Measurements from ENCODE around the gene PDLIM5. TPM values are rescaled to one million over a fixed set of nuclear protein-coding genes. Genes with fewer than 3 reads are reported as not detected.

The PDLIM5 gene
- total and polyA plus RNA-seq, 4 donors = 20.4 to 93.4 (median 59.8) TPM

DNA sequence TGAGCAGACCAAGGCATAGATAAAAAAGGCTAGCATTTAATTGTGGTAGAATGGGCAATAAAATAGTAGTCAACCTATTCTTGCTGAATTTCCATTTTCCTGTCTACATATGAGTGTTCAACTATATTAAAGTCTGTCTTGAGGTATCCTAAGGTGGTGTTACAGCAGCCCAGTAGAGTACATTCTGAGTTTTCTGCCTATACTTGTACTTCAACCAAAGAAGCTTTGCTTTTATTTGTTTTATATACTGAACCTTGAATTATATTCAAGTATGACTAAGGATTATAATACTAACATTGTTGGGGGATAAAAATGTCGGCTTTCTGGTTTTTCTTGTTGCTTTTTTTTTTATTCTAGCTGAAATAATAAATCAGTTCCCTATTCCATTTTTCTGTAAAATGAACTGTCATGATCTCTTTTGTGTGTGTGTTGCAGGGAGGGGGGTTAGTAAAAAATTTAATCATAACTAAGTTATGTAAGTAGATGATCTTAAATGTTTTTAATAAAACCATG, 106.7 kb downstream of the PDLIM5 start:
- peak in 1 of 3 donors; percentile 17 for DNase-seq
- no peak overlapping the region for H3K4me3 ChIP-seq
- no peaks in the 10 kb centered on the region for H3K9me3 ChIP-seq (ENCODE audit: control insufficient read depth in 4 of 4, insufficient read depth in 3 of 4, low read length in 3 of 4)
- H3K36me3 ChIP-seq (ENCODE audit: control insufficient read depth in 4 of 4, insufficient read depth in 4 of 4, low read length in 4 of 4) = peaks cover 0 to 3% (median 0%) of the 10 kb centered on the region in 4 donors
- WGBS, 2 donors = 74 to 93% methylated on average over 1 of the region's 1 CpG
- H3K27me3 ChIP-seq (ENCODE audit: control insufficient read depth in 3 of 3, insufficient read depth in 3 of 3, low read length in 2 of 3) = no peaks in the 10 kb centered on the region
- H3K9ac ChIP-seq (ENCODE audit: insufficient read depth in 1 of 2, low read length in 2 of 2) = no peak overlapping the region
- no peak overlapping the region for H3K27ac ChIP-seq (ENCODE audit: low read depth in 1 of 2, low read length in 1 of 2)
- H3K4me1 ChIP-seq (ENCODE audit: control insufficient read depth in 5 of 5, insufficient read depth in 5 of 5, low read length in 5 of 5) = peaks cover 0 to 26% (median 0%) of the 10 kb centered on the region in 5 donors
- ATAC-seq (ENCODE audit: insufficient read depth, low FRiP score) = no peak
- TF ChIP-seq, protein P1, sequence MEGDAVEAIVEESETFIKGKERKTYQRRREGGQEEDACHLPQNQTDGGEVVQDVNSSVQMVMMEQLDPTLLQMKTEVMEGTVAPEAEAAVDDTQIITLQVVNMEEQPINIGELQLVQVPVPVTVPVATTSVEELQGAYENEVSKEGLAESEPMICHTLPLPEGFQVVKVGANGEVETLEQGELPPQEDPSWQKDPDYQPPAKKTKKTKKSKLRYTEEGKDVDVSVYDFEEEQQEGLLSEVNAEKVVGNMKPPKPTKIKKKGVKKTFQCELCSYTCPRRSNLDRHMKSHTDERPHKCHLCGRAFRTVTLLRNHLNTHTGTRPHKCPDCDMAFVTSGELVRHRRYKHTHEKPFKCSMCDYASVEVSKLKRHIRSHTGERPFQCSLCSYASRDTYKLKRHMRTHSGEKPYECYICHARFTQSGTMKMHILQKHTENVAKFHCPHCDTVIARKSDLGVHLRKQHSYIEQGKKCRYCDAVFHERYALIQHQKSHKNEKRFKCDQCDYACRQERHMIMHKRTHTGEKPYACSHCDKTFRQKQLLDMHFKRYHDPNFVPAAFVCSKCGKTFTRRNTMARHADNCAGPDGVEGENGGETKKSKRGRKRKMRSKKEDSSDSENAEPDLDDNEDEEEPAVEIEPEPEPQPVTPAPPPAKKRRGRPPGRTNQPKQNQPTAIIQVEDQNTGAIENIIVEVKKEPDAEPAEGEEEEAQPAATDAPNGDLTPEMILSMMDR (IDR thresholded peaks at IDR 0.05; ENCODE audit: control extremely low read depth, extremely low read depth) = no peak

DNA sequence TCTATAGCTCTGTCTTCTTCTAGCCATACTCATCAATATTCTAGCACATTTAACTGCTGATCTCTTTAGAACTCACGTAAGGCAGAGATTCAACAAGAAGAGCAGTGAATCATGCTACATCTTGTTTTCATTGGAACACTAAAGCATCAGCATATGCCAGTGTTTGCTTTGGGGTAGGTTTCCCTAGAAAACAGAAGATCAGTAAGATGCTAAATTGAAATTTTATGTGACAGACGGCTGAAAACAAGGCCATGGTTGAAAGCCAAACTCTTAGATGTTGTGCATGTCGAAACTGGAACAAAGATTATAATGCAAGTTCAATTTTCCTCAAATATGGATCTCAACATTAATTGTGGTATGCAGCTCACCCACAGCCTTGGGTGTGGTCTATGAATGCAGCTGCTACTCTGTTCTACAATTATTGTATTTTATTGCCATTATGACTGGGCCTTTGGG, 107.6 kb downstream of the PDLIM5 start:
- Histone ChIP-seq H3K9me3 (ENCODE audit: control insufficient read depth in 4 of 4, insufficient read depth in 3 of 4, low read length in 3 of 4) (no peaks in the 10 kb centered on the region), H3K4me1 (ENCODE audit: control insufficient read depth in 5 of 5, insufficient read depth in 5 of 5, low read length in 5 of 5) (peaks cover 0 to 29% (median 0%) of the 10 kb centered on the region in 5 donors), H3K4me3 (no peak overlapping the region), H3K36me3 (ENCODE audit: control insufficient read depth in 4 of 4, insufficient read depth in 4 of 4, low read length in 4 of 4) (peaks cover 0 to 3% (median 0%) of the 10 kb centered on the region in 4 donors), H3K27me3 (ENCODE audit: control insufficient read depth in 3 of 3, insufficient read depth in 3 of 3, low read length in 2 of 3) (no peaks in the 10 kb centered on the region), H3K27ac (ENCODE audit: low read depth in 1 of 2, low read length in 1 of 2) (no peak overlapping the region), H3K9ac (ENCODE audit: insufficient read depth in 1 of 2, low read length in 2 of 2) (no peak overlapping the region)
- no peak for DNase-seq
- ATAC-seq (ENCODE audit: insufficient read depth, low FRiP score) = no peak
- 91 to 99% methylated on average over 3 of the region's 3 CpGs for WGBS, 2 donors
- TF ChIP-seq, protein P1 (IDR thresholded peaks at IDR 0.05; ENCODE audit: control extremely low read depth, extremely low read depth) = no peak

DNA sequence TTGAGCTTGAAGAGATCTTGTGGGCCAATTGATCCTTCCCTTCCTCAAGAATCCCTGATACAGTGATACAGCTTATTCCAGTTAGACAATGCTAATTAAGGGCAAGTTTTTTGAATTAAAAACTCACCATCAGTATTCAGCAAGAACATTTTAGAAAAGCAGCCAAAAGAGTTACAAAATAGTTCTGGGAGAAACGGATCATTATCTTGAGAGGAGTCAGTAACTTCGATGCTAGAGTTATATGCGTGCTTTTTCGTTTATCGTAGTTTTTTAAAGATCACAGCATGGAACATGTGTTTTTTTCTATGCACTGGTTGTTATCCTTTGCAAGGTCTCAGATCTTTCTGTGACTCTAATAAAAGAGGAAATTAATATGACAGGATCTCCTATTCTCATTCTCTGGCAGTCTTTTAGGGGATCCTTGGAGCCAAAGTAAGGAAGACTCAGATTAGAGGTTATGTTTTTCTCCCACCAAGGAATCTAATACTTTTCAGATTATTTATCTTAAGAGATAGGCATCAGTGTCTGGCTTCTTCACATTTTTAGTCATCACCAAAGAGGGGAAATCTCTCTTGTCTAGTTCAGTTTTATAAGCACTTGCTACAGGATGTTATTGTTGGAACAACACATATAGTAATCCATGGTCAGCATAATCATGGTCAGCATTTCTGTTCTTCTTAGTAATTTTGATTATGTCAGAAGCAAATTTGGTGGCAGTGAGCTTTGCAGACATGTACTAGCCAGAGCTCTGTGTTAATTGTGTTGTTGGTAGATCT, 109.7 kb downstream of the PDLIM5 start:
- WGBS, 2 donors = 70 to 80% methylated on average over 5 of the region's 5 CpGs
- DNase-seq (peak in 1 of 3 donors; percentile 25), ATAC-seq (ENCODE audit: insufficient read depth, low FRiP score) (no peak)
- H3K4me3 ChIP-seq = no peak overlapping the region
- TF ChIP-seq, protein P1 (IDR thresholded peaks at IDR 0.05; ENCODE audit: control extremely low read depth, extremely low read depth) = no peak
- H3K4me1 ChIP-seq (ENCODE audit: control insufficient read depth in 5 of 5, insufficient read depth in 5 of 5, low read length in 5 of 5) = peaks cover 0 to 32% (median 0%) of the 10 kb centered on the region in 5 donors
- H3K9me3 ChIP-seq (ENCODE audit: control insufficient read depth in 4 of 4, insufficient read depth in 3 of 4, low read length in 3 of 4) = no peaks in the 10 kb centered on the region
- no peak overlapping the region for H3K9ac ChIP-seq (ENCODE audit: insufficient read depth in 1 of 2, low read length in 2 of 2)
- H3K27me3 ChIP-seq (ENCODE audit: control insufficient read depth in 3 of 3, insufficient read depth in 3 of 3, low read length in 2 of 3) = no peaks in the 10 kb centered on the region
- H3K27ac ChIP-seq (ENCODE audit: low read depth in 1 of 2, low read length in 1 of 2) = peak overlapping the region in 1 of 2 donors; percentile 46
- peaks cover 0 to 3% (median 0%) of the 10 kb centered on the region in 4 donors for H3K36me3 ChIP-seq (ENCODE audit: control insufficient read depth in 4 of 4, insufficient read depth in 4 of 4, low read length in 4 of 4)

Data from lung (tissue), 12 donors.